HuH-7 (cell line): Measurements from ENCODE around the gene CDK14.

Experiments used
- DNase-seq: peaks from one replicate; pipeline ENCODE4 v3.0.0; 2011; ENCODE audit warnings: low spot score

CDK14 gene

GRCh38 chr7:91020636-91021385 is 424.7 kb downstream of the CDK14 start:
- no peak for DNase-seq

- DNase-seq = no peak
Observed at GRCh38 chr7:91021956-91022355, 425.8 kb downstream of the CDK14 start.

GRCh38 chr7:91025906-91026390 is 429.8 kb downstream of the CDK14 start:
- no peak for DNase-seq

- DNase-seq = no peak
Observed at GRCh38 chr7:91029688-91030087, 433.6 kb downstream of the CDK14 start.

GRCh38 chr7:91030680-91031380 is 434.7 kb downstream of the CDK14 start:
- no peak for DNase-seq

- DNase-seq = peak; percentile 16
Observed at GRCh38 chr7:91031757-91032156, 435.6 kb downstream of the CDK14 start.

GRCh38 chr7:91033574-91033973 is 437.5 kb downstream of the CDK14 start:
- DNase-seq = no peak

- DNase-seq = peak; percentile 42
Observed at GRCh38 chr7:91034459-91035368, 438.6 kb downstream of the CDK14 start.

GRCh38 chr7:91039033-91039432 is 442.9 kb downstream of the CDK14 start:
- no peak for DNase-seq

- no peak for DNase-seq
Observed at GRCh38 chr7:91041141-91041540, 445.0 kb downstream of the CDK14 start.

- no peak for DNase-seq
Observed at GRCh38 chr7:91041901-91042484, 445.9 kb downstream of the CDK14 start.

GRCh38 chr7:91043186-91043585 is 447.1 kb downstream of the CDK14 start:
- DNase-seq = no peak

GRCh38 chr7:91043924-91044645 is 448.0 kb downstream of the CDK14 start:
- DNase-seq = no peak

GRCh38 chr7:91045606-91046005 is 449.5 kb downstream of the CDK14 start:
- DNase-seq = no peak

- DNase-seq = no peak
Observed at GRCh38 chr7:91046322-91047089, 450.4 kb downstream of the CDK14 start.

- no peak for DNase-seq
Observed at GRCh38 chr7:91047636-91048035, 451.5 kb downstream of the CDK14 start.

- DNase-seq = no peak
Observed at GRCh38 chr7:91050677-91051076, 454.6 kb downstream of the CDK14 start.

GRCh38 chr7:91051966-91052365 is 455.8 kb downstream of the CDK14 start:
- DNase-seq = no peak

- DNase-seq = no peak
Observed at GRCh38 chr7:91054374-91054773, 458.3 kb downstream of the CDK14 start.

- no peak for DNase-seq
Observed at GRCh38 chr7:91055219-91055618, 459.1 kb downstream of the CDK14 start.

- no peak for DNase-seq
Observed at GRCh38 chr7:91062713-91063112, 466.6 kb downstream of the CDK14 start.
